ENCODE data around the gene CCDC197. TPM values are rescaled to one million over a fixed set of nuclear protein-coding genes. Genes with fewer than 3 reads are reported as not detected.

CCDC197 gene
- total RNA-seq, 1 experiment from 2014 or later = not detected

DNA sequence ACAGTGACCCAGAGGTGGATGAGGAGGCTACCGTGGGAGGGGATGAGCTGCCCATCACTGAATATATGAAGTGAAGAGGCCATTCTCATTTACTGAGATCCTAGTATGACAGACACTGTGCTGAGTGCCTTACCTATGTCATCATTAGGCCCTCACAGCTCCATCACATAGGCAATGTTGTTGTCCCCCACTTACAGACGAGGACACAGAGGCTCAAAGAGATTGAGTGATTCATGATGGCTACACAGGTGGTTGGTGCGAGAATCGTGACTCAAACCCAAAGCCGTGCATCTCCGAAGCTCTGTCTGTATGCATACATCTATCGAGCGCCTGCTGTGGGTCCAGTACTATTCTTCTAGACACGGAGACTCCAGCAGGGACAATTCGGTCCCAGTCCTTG, 5.9 kb upstream of the CCDC197 start:
- no peaks in the 10 kb centered on the region for H3K9me3 ChIP-seq (ENCODE audit: insufficient read depth, low read depth)
- POLR2A ChIA-PET (ENCODE audit: unreplicated experiment) = no interaction called here
- CTCF ChIA-PET = no interaction called here
- H4K20me1 ChIP-seq (ENCODE audit: insufficient read depth) = no peaks in the 10 kb centered on the region
- H3K27ac ChIP-seq = no peak overlapping the region
- intact Hi-C loops (cut with micrococcal nuclease; ENCODE audit: unreplicated experiment) = no loop called here
- no peaks in the 10 kb centered on the region for H3K27me3 ChIP-seq (ENCODE audit: insufficient read depth, low read depth)
- no TSS peak for BruUV-seq (replicated peaks)
- no peaks in the 10 kb centered on the region for H3F3A ChIP-seq (ENCODE audit: insufficient read depth, low read depth)
- H3K4me2 ChIP-seq = no peak overlapping the region
- no peaks in the 10 kb centered on the region for H3K36me3 ChIP-seq (ENCODE audit: low read depth)
- no peaks in the 10 kb centered on the region for H3K9me2 ChIP-seq (ENCODE audit: insufficient read depth)
- H3K4me1 ChIP-seq (replicated peaks; ENCODE audit: insufficient read depth) = peaks cover 11% of the 10 kb centered on the region; the same call in 1 of the 2 replicates
- no peak overlapping the region for H2AFZ ChIP-seq
- H3K4me3 ChIP-seq = no peak overlapping the region
- H3K79me2 ChIP-seq (ENCODE audit: low read depth) = no peaks in the 10 kb centered on the region
- TF ChIP-seq EZH2 (IDR thresholded peaks at IDR 0.05; ENCODE audit: low read depth) = no peak
- TF ChIP-seq, protein P1, sequence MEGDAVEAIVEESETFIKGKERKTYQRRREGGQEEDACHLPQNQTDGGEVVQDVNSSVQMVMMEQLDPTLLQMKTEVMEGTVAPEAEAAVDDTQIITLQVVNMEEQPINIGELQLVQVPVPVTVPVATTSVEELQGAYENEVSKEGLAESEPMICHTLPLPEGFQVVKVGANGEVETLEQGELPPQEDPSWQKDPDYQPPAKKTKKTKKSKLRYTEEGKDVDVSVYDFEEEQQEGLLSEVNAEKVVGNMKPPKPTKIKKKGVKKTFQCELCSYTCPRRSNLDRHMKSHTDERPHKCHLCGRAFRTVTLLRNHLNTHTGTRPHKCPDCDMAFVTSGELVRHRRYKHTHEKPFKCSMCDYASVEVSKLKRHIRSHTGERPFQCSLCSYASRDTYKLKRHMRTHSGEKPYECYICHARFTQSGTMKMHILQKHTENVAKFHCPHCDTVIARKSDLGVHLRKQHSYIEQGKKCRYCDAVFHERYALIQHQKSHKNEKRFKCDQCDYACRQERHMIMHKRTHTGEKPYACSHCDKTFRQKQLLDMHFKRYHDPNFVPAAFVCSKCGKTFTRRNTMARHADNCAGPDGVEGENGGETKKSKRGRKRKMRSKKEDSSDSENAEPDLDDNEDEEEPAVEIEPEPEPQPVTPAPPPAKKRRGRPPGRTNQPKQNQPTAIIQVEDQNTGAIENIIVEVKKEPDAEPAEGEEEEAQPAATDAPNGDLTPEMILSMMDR (conservative IDR thresholded peaks at IDR 0.05) = no peak
- DNase-seq = no peak

DNA sequence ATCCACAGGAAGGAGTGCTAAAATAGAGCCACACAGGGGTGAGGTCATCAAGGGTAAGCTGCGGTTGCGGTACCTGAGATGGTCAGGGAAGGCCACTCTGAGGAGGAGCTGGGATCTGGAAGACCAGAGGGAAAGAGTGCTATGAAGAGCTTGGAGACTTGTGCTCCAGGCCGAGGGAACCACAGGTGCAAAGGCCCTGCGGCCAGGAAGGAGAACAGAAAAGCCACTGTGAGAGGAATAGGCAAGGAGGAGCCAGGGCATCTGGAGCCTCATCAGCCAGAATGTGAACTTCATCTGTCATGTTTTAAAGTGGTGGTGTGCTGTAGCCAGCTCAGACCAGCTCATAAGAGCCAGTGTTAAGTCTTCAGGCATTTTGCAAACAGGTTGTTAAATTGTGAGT, 5.5 kb upstream of the CCDC197 start:
- H3F3A ChIP-seq (ENCODE audit: insufficient read depth, low read depth) = no peaks in the 10 kb centered on the region
- POLR2A ChIA-PET (ENCODE audit: unreplicated experiment) = no interaction called here
- no peaks in the 10 kb centered on the region for H3K9me2 ChIP-seq (ENCODE audit: insufficient read depth)
- no peak overlapping the region for H2AFZ ChIP-seq
- CTCF ChIA-PET = no interaction called here
- H3K4me1 ChIP-seq (replicated peaks; ENCODE audit: insufficient read depth) = peaks cover 10% of the 10 kb centered on the region; the same call in 1 of the 2 replicates
- H3K4me2 ChIP-seq = no peak overlapping the region
- H4K20me1 ChIP-seq (ENCODE audit: insufficient read depth) = no peaks in the 10 kb centered on the region
- DNase-seq = no peak
- H3K9me3 ChIP-seq (ENCODE audit: insufficient read depth, low read depth) = no peaks in the 10 kb centered on the region
- H3K36me3 ChIP-seq (ENCODE audit: low read depth) = no peaks in the 10 kb centered on the region
- BruUV-seq (replicated peaks) = no TSS peak
- intact Hi-C loops (cut with micrococcal nuclease; ENCODE audit: unreplicated experiment) = no loop called here
- no peaks in the 10 kb centered on the region for H3K27me3 ChIP-seq (ENCODE audit: insufficient read depth, low read depth)
- no peak overlapping the region for H3K4me3 ChIP-seq
- no peak overlapping the region for H3K27ac ChIP-seq
- no peaks in the 10 kb centered on the region for H3K79me2 ChIP-seq (ENCODE audit: low read depth)
- no peak for TF ChIP-seq EZH2 (IDR thresholded peaks at IDR 0.05; ENCODE audit: low read depth)
- TF ChIP-seq, protein P1 (conservative IDR thresholded peaks at IDR 0.05) = no peak

DNA sequence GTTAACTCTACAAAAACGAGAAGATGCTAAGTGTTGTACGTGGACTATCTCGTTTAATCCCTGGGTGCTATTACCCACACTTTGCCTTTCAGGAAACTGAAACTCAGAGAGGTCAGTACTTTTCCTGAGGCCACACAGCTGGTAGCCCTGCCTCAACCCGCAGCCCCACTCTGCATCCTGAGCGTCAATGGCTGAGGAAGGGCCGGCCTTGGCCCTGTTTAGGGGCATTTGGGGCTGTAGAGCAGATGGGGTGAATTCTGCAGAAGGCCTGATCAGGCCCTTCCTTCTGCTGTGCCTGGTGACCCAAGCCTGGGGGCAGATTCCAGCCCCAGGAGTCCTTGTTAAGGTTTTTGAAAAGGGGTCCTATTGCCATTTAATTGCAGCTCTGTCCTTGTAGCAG, 3.7 kb upstream of the CCDC197 start:
- H3K9me2 ChIP-seq (ENCODE audit: insufficient read depth) = no peaks in the 10 kb centered on the region
- H3K9me3 ChIP-seq (ENCODE audit: insufficient read depth, low read depth) = no peaks in the 10 kb centered on the region
- TF ChIP-seq EZH2 (IDR thresholded peaks at IDR 0.05; ENCODE audit: low read depth) = no peak
- TF ChIP-seq, protein P1 (conservative IDR thresholded peaks at IDR 0.05) = no peak
- no peaks in the 10 kb centered on the region for H3F3A ChIP-seq (ENCODE audit: insufficient read depth, low read depth)
- H2AFZ ChIP-seq = no peak overlapping the region
- H4K20me1 ChIP-seq (ENCODE audit: insufficient read depth) = no peaks in the 10 kb centered on the region
- H3K4me1 ChIP-seq (replicated peaks; ENCODE audit: insufficient read depth) = no peaks in the 10 kb centered on the region
- no peaks in the 10 kb centered on the region for H3K79me2 ChIP-seq (ENCODE audit: low read depth)
- no peaks in the 10 kb centered on the region for H3K27me3 ChIP-seq (ENCODE audit: insufficient read depth, low read depth)
- no peak overlapping the region for H3K4me3 ChIP-seq
- intact Hi-C loops (cut with micrococcal nuclease; ENCODE audit: unreplicated experiment) = no loop called here
- ChIA-PET POLR2A (ENCODE audit: unreplicated experiment) (no interaction called here), CTCF (no interaction called here)
- DNase-seq = no peak
- H3K27ac ChIP-seq = no peak overlapping the region
- BruUV-seq (replicated peaks) = no TSS peak
- no peak overlapping the region for H3K4me2 ChIP-seq
- H3K36me3 ChIP-seq (ENCODE audit: low read depth) = no peaks in the 10 kb centered on the region
